GM23248 (cell line): ENCODE data around the gene MRO. TPM values are rescaled to one million over a fixed set of nuclear protein-coding genes. Genes with fewer than 3 reads are reported as not detected.

Source experiments
- DNase-seq: peaks from one replicate; pipeline ENCODE4 v3.0.0-alpha.2; 2015
- H2AFZ ChIP-seq: fragments of 200-600 bp; sonication (generic); 2 replicates; pipeline ENCODE4 v1.6.1; 2016; ENCODE audit warnings: antibody characterized with exemption
- H3F3A ChIP-seq: fragments of 200-600 bp; sonication (generic); 2 replicates; pipeline ENCODE4 v1.6.1; 2016; ENCODE audit warnings: mild to moderate bottlenecking, antibody characterized with exemption, mixed run types; ENCODE audit not compliant: insufficient read depth
- H3K27ac ChIP-seq: fragments of 200-600 bp; sonication (generic); 2 replicates; pipeline ENCODE4 v1.5.1; 2016; ENCODE audit warnings: mild to moderate bottlenecking
- H3K27me3 ChIP-seq: fragments of 200-600 bp; sonication (generic); replicated peaks from 2 replicates; pipeline ENCODE4 v1.6.1; 2016; ENCODE audit warnings: mild to moderate bottlenecking; ENCODE audit not compliant: insufficient read depth
- H3K36me3 ChIP-seq: fragments of 200-600 bp; sonication (generic); 2 replicates; pipeline ENCODE4 v1.6.1; 2016; ENCODE audit warnings: low read depth, mild to moderate bottlenecking
- H3K4me1 ChIP-seq: fragments of 200-600 bp; sonication (generic); 2 replicates; pipeline ENCODE4 v1.6.1; 2016; ENCODE audit warnings: mild to moderate bottlenecking; ENCODE audit not compliant: insufficient read depth
- H3K4me2 ChIP-seq: fragments of 200-600 bp; sonication (generic); one replicate; pipeline ENCODE4 v1.6.1; 2016; ENCODE audit warnings: mild to moderate bottlenecking; ENCODE audit not compliant: unreplicated experiment
- H3K4me3 ChIP-seq: fragments of 200-600 bp; sonication (generic); 2 replicates; pipeline ENCODE4 v1.5.1; 2016; ENCODE audit warnings: mild to moderate bottlenecking
- H3K79me2 ChIP-seq: fragments of 200-600 bp; sonication (generic); 2 replicates; pipeline ENCODE4 v1.6.1; 2016; ENCODE audit warnings: mild to moderate bottlenecking; ENCODE audit not compliant: insufficient read depth
- H3K9ac ChIP-seq: fragments of 200-600 bp; sonication (generic); 2 replicates; pipeline ENCODE4 v1.6.1; 2016; ENCODE audit warnings: mild to moderate bottlenecking
- H3K9me2 ChIP-seq: fragments of 200-600 bp; sonication (generic); 2 replicates; pipeline ENCODE4 v1.6.1; 2016; ENCODE audit warnings: mixed run types, mild to moderate bottlenecking, moderate library complexity; ENCODE audit not compliant: insufficient read depth
- H3K9me3 ChIP-seq: fragments of 200-600 bp; sonication (generic); one replicate; pipeline ENCODE4 v1.6.1; 2017; ENCODE audit warnings: low read depth
- H4K20me1 ChIP-seq: fragments of 200-600 bp; sonication (generic); 2 replicates; pipeline ENCODE4 v1.6.0; 2016; ENCODE audit not compliant: insufficient read depth
- EZH2 ChIP-seq: fragments of 200-600 bp; sonication (generic); IDR thresholded peaks from 2 replicates; pipeline ENCODE4 v1.6.1; 2018; ENCODE audit warnings: antibody characterized with exemption, mild to moderate bottlenecking; ENCODE audit not compliant: insufficient read depth, poor library complexity, severe bottlenecking
- EZH2phosphoT487 ChIP-seq: fragments of 200-600 bp; sonication (generic); IDR thresholded peaks from 2 replicates; pipeline ENCODE4 v1.6.1; 2018; ENCODE audit warnings: antibody characterized with exemption, moderate library complexity, mild to moderate bottlenecking, low read depth; ENCODE audit not compliant: insufficient read depth
- WGBS, 2 experiments: methylation state at CpG; one replicate each; pipeline ENCODE4 v1.1.6; 2015 to 2017; ENCODE audit warnings: low lambda C conversion rate in 2 of 2, low coverage in 1 of 2; ENCODE audit errors: missing lambda C conversion rate in 2 of 2; 5-methylcytosine and 5-hydroxymethylcytosine counted together
- in situ Hi-C: fragments of 300-500 bp; cut with MboI; formaldehyde crosslinking; loops from 2 replicates; pipeline ENCODE4 v1.15.0; 2020
- polyA plus RNA-seq: library from polyadenylated mRNA; unstranded; fragments of >200 nt; fragmentation: Nextera tagmentation; extraction: Ambion mirVana; gene quantifications from 2 replicates; pipeline ENCODE4 v1.2.1, GENCODE V29; 2016
- total RNA-seq: library from RNA; depleted of rRNA; stranded (reverse); fragments of >200 nt; shearing (Covaris generic); gene quantifications from 2 replicates; pipeline ENCODE4 v1.2.3, GENCODE V29; 2014

MRO gene
- total and polyA plus RNA-seq, 2 experiments from 2014 or later = not detected

DNA sequence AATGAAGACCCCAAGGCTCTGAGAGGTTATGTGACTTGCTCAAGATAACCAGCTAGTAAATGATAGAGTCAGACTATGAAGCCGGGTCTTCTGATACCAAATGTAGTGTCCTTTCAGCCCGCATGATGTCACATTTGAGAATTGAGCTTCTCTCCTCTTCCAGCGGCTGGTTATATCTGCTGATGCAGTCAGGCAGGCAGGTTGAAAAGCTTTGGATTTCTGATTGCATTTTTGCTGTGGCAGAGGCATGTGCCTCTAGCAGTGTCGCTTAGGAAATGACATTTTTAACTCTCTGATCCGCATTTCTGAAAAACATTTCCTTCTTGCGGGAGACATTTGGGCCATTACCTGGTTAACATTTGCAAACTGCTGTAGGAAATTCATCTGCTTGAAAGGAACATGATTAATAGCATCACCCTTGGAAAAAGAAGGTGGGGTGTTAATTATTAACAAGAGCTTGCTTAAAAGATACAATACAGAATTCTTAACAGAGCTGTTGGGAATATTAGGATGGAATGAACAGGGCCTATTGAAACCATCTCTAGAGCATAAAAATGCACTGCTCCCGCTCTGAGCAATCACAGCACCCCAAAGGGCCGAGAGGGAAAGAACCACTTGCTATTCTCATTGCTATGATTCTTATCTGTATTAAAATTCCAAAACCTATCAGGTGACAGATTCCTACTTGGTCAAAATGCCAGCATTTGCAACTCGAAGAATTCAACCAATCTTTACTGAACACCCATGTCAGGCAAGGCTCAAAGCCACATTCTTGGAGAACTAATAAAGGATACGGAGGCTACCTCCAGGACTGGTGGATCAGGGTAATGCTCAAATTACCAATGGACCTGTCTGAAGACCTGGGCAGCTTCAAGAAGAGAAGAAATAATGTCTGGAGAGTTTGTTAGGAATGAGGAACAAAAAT, 25.9 kb downstream of the MRO start:
- no peak overlapping the region for H2AFZ ChIP-seq
- H3K79me2 ChIP-seq = no peaks in the 10 kb centered on the region
- no peak for DNase-seq
- H3K4me2 ChIP-seq = no peak overlapping the region
- H3F3A ChIP-seq = no peaks in the 10 kb centered on the region
- H3K27ac ChIP-seq = no peak overlapping the region
- no peaks in the 10 kb centered on the region for H3K9me3 ChIP-seq
- no peaks in the 10 kb centered on the region for H3K9me2 ChIP-seq
- TF ChIP-seq EZH2 (no peak), EZH2phosphoT487 (no peak)
- no peak overlapping the region for H3K9ac ChIP-seq
- no peaks in the 10 kb centered on the region for H4K20me1 ChIP-seq
- WGBS, 2 experiments = 54 to 55% methylated on average over 10 of the region's 10 CpGs
- no peak overlapping the region for H3K4me3 ChIP-seq
- in situ Hi-C loops = no loop called here
- H3K36me3 ChIP-seq = no peaks in the 10 kb centered on the region
- H3K27me3 ChIP-seq = peaks cover 3% of the 10 kb centered on the region; the same call in 1 of the 2 replicates
- no peaks in the 10 kb centered on the region for H3K4me1 ChIP-seq

DNA sequence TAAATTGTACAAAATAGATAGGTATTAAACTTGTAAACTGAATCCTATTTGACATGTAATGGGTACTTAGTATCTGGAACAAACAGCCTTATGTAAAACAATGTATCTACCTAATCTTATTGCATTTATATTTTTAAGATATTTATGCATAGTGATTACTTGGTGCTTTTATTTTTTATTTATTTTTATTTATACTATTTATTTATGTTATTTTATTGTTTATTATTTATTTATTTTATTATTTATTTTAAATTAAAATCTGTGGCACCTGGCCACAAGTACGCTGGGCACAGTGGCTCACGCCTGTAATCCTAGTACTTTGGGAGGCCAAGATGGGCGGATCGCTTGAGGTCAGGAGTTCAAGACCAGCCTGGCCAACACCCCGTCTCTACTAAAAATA, 26.9 kb downstream of the MRO start:
- DNase-seq = no peak
- H2AFZ ChIP-seq = no peak overlapping the region
- H3K9me3 ChIP-seq = no peaks in the 10 kb centered on the region
- no peak for TF ChIP-seq EZH2
- TF ChIP-seq EZH2phosphoT487 = no peak
- no peaks in the 10 kb centered on the region for H3K79me2 ChIP-seq
- H3K36me3 ChIP-seq = no peaks in the 10 kb centered on the region
- peaks cover 3% of the 10 kb centered on the region; the same call in 1 of the 2 replicates for H3K27me3 ChIP-seq
- H3K27ac ChIP-seq = no peak overlapping the region
- no peak overlapping the region for H3K4me2 ChIP-seq
- no peaks in the 10 kb centered on the region for H4K20me1 ChIP-seq
- in situ Hi-C loops = no loop called here
- no peaks in the 10 kb centered on the region for H3F3A ChIP-seq
- no peaks in the 10 kb centered on the region for H3K9me2 ChIP-seq
- H3K9ac ChIP-seq = no peak overlapping the region
- no peak overlapping the region for H3K4me3 ChIP-seq
- 51 to 53% methylated on average over 5 of the region's 5 CpGs for WGBS, 2 experiments
- no peaks in the 10 kb centered on the region for H3K4me1 ChIP-seq

DNA sequence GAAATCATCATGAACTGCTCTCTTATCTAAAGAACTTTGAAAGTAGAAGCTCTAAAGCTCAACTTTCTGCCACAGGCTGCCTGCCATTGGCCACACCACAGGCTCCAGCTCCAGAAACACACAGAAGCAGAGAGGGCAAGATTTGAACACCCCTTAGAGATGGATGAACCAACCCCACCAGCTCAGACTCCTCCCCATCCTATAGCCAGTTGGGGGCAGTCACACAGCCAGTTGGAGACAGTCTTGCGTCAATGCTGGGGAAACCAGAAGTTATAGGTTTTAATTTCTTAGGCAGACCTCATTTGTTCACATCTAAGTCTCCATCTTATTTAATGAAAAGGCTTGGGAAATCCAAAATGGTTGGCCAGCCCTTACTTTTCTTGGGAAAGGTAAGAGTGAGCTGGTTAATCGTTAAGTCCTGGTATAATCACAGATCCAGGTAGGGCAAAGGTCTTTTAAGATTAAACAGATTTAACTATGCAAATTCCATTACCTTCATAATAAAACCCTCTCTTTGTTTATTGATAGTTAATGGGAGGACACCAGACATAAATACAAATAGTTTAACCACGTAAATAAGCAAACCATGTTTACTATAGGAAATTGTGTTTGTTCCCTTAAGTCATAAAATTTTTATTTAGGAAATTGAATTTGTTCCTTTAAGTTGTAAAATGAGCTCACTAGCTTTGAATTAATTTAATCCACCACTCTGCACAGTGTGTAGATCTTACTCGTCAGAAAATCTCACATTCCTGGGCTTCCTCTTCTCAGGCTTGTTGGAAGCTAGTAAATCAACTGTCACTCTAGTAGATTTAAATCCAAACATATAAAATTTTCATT, 28.0 kb downstream of the MRO start:
- 71% methylated on average over 4 of the region's 4 CpGs for WGBS, 2 experiments
- no peak overlapping the region for H3K9ac ChIP-seq
- no peak overlapping the region for H2AFZ ChIP-seq
- no peak for DNase-seq
- TF ChIP-seq EZH2phosphoT487 = no peak
- no peak for TF ChIP-seq EZH2
- H3K9me2 ChIP-seq = no peaks in the 10 kb centered on the region
- H3F3A ChIP-seq = no peaks in the 10 kb centered on the region
- H3K4me1 ChIP-seq = no peaks in the 10 kb centered on the region
- no peaks in the 10 kb centered on the region for H3K9me3 ChIP-seq
- no peaks in the 10 kb centered on the region for H4K20me1 ChIP-seq
- no peaks in the 10 kb centered on the region for H3K36me3 ChIP-seq
- H3K4me3 ChIP-seq = no peak overlapping the region
- in situ Hi-C loops = no loop called here
- H3K4me2 ChIP-seq = no peak overlapping the region
- peaks cover 3% of the 10 kb centered on the region; the same call in 1 of the 2 replicates for H3K27me3 ChIP-seq
- no peaks in the 10 kb centered on the region for H3K79me2 ChIP-seq
- H3K27ac ChIP-seq = no peak overlapping the region

DNA sequence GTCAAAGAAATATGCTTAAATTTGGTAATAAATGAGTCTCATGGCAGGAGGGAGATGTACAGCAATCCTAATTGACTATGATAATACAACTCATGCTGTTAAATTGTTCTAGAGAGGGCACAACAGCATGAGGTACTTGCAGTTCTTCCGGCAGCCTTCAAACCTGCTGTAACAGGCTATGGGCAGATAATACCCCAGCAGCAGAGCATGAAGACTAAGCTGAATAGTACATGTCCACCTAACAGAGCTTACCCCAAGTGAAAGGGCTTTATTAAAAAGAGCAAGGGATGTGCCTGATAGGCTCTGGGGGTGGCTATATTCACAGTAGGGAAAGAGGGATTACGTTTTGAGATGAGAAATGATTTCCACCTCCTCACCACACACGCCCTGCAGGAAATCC, 28.9 kb downstream of the MRO start:
- no peak for DNase-seq
- WGBS, 2 experiments = 26 to 33% methylated on average over 3 of the region's 3 CpGs
- H2AFZ ChIP-seq = no peak overlapping the region
- H3K79me2 ChIP-seq = no peaks in the 10 kb centered on the region
- peaks cover 3% of the 10 kb centered on the region; the same call in 1 of the 2 replicates for H3K27me3 ChIP-seq
- H3K9ac ChIP-seq = no peak overlapping the region
- in situ Hi-C loops = no loop called here
- no peak overlapping the region for H3K27ac ChIP-seq
- H3K9me2 ChIP-seq = no peaks in the 10 kb centered on the region
- H3K9me3 ChIP-seq = no peaks in the 10 kb centered on the region
- H3K4me1 ChIP-seq = no peaks in the 10 kb centered on the region
- no peak for TF ChIP-seq EZH2phosphoT487
- TF ChIP-seq EZH2 = no peak
- H3K4me3 ChIP-seq = no peak overlapping the region
- H4K20me1 ChIP-seq = no peaks in the 10 kb centered on the region
- H3K36me3 ChIP-seq = no peaks in the 10 kb centered on the region
- no peaks in the 10 kb centered on the region for H3F3A ChIP-seq
- H3K4me2 ChIP-seq = no peak overlapping the region
